IPS-NIHi7 (cell line): ENCODE measurements around the gene OR52L1.

Source experiments
- DNase-seq: peaks from one replicate; pipeline ENCODE4 v3.0.0; 2012; ENCODE audit warnings: mixed read lengths; ENCODE audit errors: extremely low spot score

Gene OR52L1

GRCh38 chr11:5940748-5941147, 46.0 kb downstream of the OR52L1 start:
- DNase-seq = no peak

GRCh38 chr11:5938603-5938965, 48.2 kb downstream of the OR52L1 start:
- DNase-seq = no peak

GRCh38 chr11:5937868-5938602, 48.8 kb downstream of the OR52L1 start:
- no peak for DNase-seq
